OCI-LY1 (cell line): Measurements from ENCODE around the gene RPL27A.
A peak's percentile ranks its signal among the peaks of the same experiment; 100 is the strongest.

Experiments
- H2AFZ ChIP-seq: fragments of 200-600 bp; sonication (generic), shearing (Covaris generic); 2 replicates; pipeline ENCODE4 v1.6.0; 2014; ENCODE audit warnings: antibody characterized with exemption, mild to moderate bottlenecking, low read length
- H3F3A ChIP-seq: fragments of 200-600 bp; sonication (generic), shearing (Covaris generic); 2 replicates; pipeline ENCODE4 v1.6.0; 2014; ENCODE audit warnings: mild to moderate bottlenecking, antibody characterized with exemption, low read length, moderate library complexity; ENCODE audit not compliant: insufficient read depth
- H3K27ac ChIP-seq: fragments of 200-600 bp; sonication (generic); 2 replicates; pipeline ENCODE4 v1.5.1; 2014; ENCODE audit warnings: low read length, mixed run types, mild to moderate bottlenecking, low read depth; ENCODE audit not compliant: poor library complexity, severe bottlenecking
- H3K27me3 ChIP-seq: fragments of 200-600 bp; sonication (generic); 2 replicates; pipeline ENCODE4 v1.6.0; 2014; ENCODE audit warnings: antibody characterized with exemption, mild to moderate bottlenecking, low read length, moderate library complexity; ENCODE audit not compliant: insufficient read depth
- H3K36me3 ChIP-seq: fragments of 200-600 bp; sonication (generic); 2 replicates; pipeline ENCODE4 v1.6.1; 2014; ENCODE audit warnings: mild to moderate bottlenecking, antibody characterized with exemption, low read length, moderate library complexity, mixed read lengths; ENCODE audit not compliant: insufficient read depth
- H3K4me1 ChIP-seq: fragments of 200-600 bp; sonication (generic); 2 replicates; pipeline ENCODE4 v1.5.1; 2014; ENCODE audit warnings: mild to moderate bottlenecking, low read length, moderate library complexity; ENCODE audit not compliant: insufficient read depth, severe bottlenecking
- H3K4me2 ChIP-seq: fragments of 200-600 bp; sonication (generic), shearing (Covaris generic); 2 replicates; pipeline ENCODE4 v1.6.1; 2014; ENCODE audit warnings: low read length
- H3K4me3 ChIP-seq: fragments of 200-600 bp; sonication (generic); 2 replicates; pipeline ENCODE4 v1.5.1; 2014; ENCODE audit warnings: low read length, low read depth, mild to moderate bottlenecking, mixed read lengths; ENCODE audit not compliant: poor library complexity, severe bottlenecking
- H3K79me2 ChIP-seq: fragments of 200-600 bp; shearing (Covaris generic); 2 replicates; pipeline ENCODE4 v1.6.1; 2016; ENCODE audit warnings: mixed run types, low read length, mixed read lengths; ENCODE audit not compliant: insufficient read depth
- H3K9ac ChIP-seq: fragments of 200-600 bp; sonication (generic), shearing (Covaris generic); 2 replicates; pipeline ENCODE4 v1.6.1; 2014; ENCODE audit warnings: mild to moderate bottlenecking, low read length, mixed read lengths
- H3K9me2 ChIP-seq: fragments of 200-600 bp; sonication (generic), shearing (Covaris generic); 2 replicates; pipeline ENCODE4 v1.6.1; 2014; ENCODE audit warnings: low read depth, mild to moderate bottlenecking, low read length, mixed read lengths
- H3K9me3 ChIP-seq: fragments of 200-600 bp; shearing (Covaris generic); 2 replicates; pipeline ENCODE4 v1.6.1; 2014; ENCODE audit warnings: low read length, mixed read lengths
- H4K20me1 ChIP-seq: fragments of 200-600 bp; sonication (generic), shearing (Covaris generic); 2 replicates; pipeline ENCODE4 v1.6.0; 2016; ENCODE audit warnings: mild to moderate bottlenecking, low read length; ENCODE audit not compliant: insufficient read depth
- EZH2 ChIP-seq: fragments of 200-600 bp; sonication (generic), shearing (Covaris generic); IDR thresholded peaks from 2 replicates; pipeline ENCODE4 v1.8.0; 2017; ENCODE audit warnings: borderline replicate concordance, mixed run types, mild to moderate bottlenecking, antibody characterized with exemption, low read length, moderate library complexity, mixed read lengths
- TF ChIP-seq, protein P1 (sequence below): fragments of 200-600 bp; sonication (generic), shearing (Covaris generic); IDR thresholded peaks from 2 replicates; pipeline ENCODE4 v1.5.1; 2017; ENCODE audit warnings: mild to moderate bottlenecking, antibody characterized with exemption, low read length, moderate library complexity, mixed read lengths

RPL27A gene

DNA sequence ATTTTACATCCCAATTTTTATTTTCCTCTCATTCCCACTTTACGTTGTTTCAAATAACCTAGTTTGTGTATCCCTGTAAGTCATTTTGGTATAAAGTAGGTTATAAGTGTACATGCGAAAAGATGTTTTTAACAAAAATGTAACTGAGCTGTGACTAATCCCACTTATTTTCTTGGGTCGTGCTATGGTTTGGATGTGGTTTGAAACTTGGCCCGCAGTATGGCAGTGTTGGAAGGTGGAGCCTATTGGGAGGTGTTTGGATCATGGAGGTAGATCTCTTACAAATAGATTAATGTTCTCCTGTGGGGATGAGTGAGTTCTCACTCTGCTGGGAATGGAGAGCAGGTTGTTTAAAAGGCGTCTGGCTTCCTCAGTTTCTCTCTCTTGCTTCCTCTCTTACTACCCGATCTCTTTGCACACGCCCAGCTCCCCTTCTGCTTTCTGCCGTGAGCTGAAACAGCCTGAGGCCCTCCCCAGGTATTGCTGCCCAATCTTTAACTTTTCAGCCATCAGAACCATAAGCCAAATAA is 7.2 kb downstream of the RPL27A start:
- Histone ChIP-seq H3F3A (peaks cover 22% of the 10 kb centered on the region; the same call in 1 of the 2 replicates), H3K4me1 (peaks cover 49% of the 10 kb centered on the region), H2AFZ (no peak overlapping the region), H3K9me3 (no peaks in the 10 kb centered on the region), H3K9me2 (no peaks in the 10 kb centered on the region), H3K27me3 (no peaks in the 10 kb centered on the region), H4K20me1 (no peaks in the 10 kb centered on the region), H3K79me2 (no peaks in the 10 kb centered on the region), H3K36me3 (peaks cover 38% of the 10 kb centered on the region), H3K9ac (peak overlapping the region; percentile 67), H3K4me3 (peak overlapping the region; percentile 67), H3K27ac (peak overlapping the region; percentile 67), H3K4me2 (peak overlapping the region; percentile 99)
- no peak for TF ChIP-seq EZH2
- TF ChIP-seq, protein P1, sequence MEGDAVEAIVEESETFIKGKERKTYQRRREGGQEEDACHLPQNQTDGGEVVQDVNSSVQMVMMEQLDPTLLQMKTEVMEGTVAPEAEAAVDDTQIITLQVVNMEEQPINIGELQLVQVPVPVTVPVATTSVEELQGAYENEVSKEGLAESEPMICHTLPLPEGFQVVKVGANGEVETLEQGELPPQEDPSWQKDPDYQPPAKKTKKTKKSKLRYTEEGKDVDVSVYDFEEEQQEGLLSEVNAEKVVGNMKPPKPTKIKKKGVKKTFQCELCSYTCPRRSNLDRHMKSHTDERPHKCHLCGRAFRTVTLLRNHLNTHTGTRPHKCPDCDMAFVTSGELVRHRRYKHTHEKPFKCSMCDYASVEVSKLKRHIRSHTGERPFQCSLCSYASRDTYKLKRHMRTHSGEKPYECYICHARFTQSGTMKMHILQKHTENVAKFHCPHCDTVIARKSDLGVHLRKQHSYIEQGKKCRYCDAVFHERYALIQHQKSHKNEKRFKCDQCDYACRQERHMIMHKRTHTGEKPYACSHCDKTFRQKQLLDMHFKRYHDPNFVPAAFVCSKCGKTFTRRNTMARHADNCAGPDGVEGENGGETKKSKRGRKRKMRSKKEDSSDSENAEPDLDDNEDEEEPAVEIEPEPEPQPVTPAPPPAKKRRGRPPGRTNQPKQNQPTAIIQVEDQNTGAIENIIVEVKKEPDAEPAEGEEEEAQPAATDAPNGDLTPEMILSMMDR = no peak

- Histone ChIP-seq H3K4me1 (peaks cover 41% of the 10 kb centered on the region), H3K79me2 (no peaks in the 10 kb centered on the region), H3K27ac (no peak overlapping the region), H3K9me2 (no peaks in the 10 kb centered on the region), H3K36me3 (peaks cover 29% of the 10 kb centered on the region), H3F3A (peaks cover 17% of the 10 kb centered on the region; the same call in 1 of the 2 replicates), H2AFZ (no peak overlapping the region), H3K27me3 (no peaks in the 10 kb centered on the region), H3K4me2 (peak overlapping the region; percentile 99), H3K9me3 (no peaks in the 10 kb centered on the region), H3K4me3 (no peak overlapping the region), H3K9ac (no peak overlapping the region; the same call in 1 of the 2 replicates), H4K20me1 (no peaks in the 10 kb centered on the region)
- TF ChIP-seq EZH2 = no peak
- TF ChIP-seq, protein P1 = no peak
Measured at GRCh38 chr11:8690374-8691342, 8.1 kb downstream of the RPL27A start.

- H4K20me1 ChIP-seq = no peaks in the 10 kb centered on the region
- H3K79me2 ChIP-seq = no peaks in the 10 kb centered on the region
- H3K27me3 ChIP-seq = no peaks in the 10 kb centered on the region
- peaks cover 14% of the 10 kb centered on the region; the same call in 1 of the 2 replicates for H3F3A ChIP-seq
- TF ChIP-seq EZH2 = no peak
- TF ChIP-seq, protein P1 = no peak
- H2AFZ ChIP-seq = no peak overlapping the region
- H3K4me2 ChIP-seq = no peak overlapping the region
- H3K4me3 ChIP-seq = no peak overlapping the region
- no peaks in the 10 kb centered on the region for H3K9me3 ChIP-seq
- no peaks in the 10 kb centered on the region for H3K9me2 ChIP-seq
- peaks cover 19% of the 10 kb centered on the region for H3K36me3 ChIP-seq
- no peak overlapping the region for H3K9ac ChIP-seq
- no peak overlapping the region for H3K27ac ChIP-seq
- H3K4me1 ChIP-seq = peaks cover 31% of the 10 kb centered on the region
Measured at GRCh38 chr11:8691601-8692000, 9.0 kb downstream of the RPL27A start.
